Ecto neural progenitor cell (in vitro differentiated cells): Measurements from ENCODE around the gene ISL2.
A peak's percentile ranks its signal among the peaks of the same experiment; 100 is the strongest.

Source experiments
- DNase-seq: peaks from one replicate; pipeline ENCODE4 v3.0.0-alpha.2; 2018; ENCODE audit warnings: low spot score

The ISL2 gene

DNA sequence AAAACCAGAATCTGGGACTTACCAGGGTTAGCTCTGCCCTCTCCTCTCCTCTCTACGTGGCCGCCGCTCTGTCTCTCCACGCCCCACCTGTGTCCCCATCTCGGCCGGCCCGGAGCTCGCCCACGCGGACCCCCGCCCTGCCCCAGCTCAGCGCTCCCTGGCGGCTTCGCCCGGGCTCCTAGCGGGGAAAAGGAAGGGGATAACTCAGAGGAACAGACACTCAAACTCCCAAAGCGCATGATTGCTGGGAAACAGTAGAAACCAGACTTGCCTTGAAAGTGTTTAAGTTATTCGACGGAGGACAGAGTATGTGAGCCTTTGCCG is 5.4 kb downstream of the ISL2 start:
- peak; percentile 67 for DNase-seq

DNA sequence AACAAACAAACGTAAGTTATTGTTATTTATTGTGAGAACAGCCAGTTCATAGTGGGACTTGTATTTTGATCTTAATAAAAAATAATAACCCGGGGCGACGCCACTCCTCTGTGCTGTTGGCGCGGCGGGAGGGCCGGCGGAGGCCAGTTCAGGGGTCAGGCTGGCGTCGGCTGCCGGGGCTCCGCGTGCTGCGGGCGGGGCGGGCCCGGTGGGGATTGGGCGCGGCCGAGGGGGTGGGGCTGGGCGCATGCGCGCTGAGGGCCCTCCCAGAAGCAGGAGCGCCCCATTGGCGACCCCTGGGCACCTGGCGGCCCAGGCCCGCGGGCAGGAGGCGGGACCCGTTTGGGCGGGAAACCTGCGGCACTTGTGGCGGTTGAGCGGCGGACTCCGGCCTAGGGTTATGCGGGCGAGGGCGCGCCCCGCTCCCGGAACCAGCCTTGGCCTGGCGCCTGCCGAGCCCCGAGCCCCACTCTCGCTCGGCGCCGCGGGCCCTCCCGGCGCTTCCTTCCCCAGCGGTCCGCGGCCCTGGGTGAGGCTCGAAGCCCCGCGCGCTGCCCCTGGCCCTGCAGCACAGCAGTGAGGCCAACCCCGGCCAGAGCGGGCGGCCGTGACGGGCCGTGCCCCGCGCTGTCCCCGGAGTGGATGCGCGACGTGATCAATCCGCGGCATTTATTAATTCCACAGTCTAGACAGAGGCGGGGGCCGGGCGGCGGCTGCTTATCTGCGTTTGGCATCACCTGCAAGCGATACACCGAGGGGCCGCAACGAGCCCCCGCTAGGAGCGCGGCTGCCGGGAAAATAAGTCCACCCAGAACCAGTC is 6.0 kb downstream of the ISL2 start:
- peak; percentile 62 for DNase-seq

DNA sequence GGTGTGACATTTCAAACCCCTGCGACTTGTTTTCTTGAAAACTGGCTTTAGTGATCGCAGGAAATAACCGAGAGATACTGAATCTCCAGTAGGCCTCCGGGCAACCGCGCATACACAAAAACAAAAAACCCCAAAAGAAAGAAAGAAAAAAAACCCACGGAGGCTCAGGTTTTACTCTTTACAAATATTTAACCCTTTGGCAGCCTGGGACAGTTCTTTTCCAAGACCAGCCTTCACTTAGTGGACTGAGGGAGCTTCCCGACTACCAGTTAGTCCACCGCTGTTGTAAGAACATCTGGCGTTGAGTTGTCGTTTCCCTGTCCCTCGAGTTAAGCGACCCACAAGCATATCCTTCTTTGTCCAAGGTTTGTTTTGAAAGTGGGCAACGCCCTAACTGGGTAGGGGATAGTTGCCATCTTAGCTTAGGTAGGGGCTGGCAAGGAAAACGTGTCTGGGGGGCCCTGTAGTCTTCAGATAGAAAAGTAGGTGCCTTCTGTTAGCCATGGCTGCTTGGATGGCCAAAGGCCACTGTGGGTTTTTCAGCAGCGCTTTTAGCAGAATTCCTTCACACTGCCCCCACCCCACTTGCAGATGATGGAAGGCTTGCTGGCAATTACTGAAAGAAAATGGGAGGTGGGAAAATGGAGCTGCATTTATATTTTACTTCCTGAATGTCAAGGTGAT is 6.9 kb downstream of the ISL2 start:
- DNase-seq, result no peak

DNA sequence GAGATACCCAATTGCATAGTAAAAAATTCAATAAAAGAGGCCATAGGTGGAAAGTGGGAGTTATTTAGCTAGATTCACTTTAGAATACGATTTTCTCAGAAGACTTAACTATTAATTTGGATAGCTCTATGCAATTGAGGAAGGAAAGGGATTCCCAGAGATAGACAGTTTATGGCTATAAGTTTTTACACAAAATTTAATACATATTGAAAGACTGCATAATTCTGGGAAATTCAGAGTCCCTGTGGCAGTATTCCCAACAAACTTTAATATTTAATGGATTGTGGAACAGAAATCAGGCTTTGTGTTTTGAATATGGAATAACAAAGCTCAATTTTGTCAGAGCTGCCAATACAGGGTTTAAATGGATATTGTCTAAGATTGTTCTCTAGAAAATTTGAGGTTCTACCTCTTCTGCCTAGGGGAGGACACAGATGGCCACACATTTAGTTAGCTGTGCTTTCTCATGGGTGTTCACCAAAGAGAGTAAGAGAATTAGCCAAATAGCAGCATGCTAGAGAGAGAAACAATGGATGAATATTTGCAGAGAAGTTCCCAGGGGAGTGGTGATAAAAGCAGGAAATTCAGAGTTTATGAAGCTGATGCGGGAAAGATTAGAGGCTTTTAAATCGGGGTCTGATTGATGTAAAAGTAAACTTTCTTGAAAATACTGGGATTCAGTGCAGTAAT is 8.5 kb downstream of the ISL2 start:
- DNase-seq, result no peak

DNA sequence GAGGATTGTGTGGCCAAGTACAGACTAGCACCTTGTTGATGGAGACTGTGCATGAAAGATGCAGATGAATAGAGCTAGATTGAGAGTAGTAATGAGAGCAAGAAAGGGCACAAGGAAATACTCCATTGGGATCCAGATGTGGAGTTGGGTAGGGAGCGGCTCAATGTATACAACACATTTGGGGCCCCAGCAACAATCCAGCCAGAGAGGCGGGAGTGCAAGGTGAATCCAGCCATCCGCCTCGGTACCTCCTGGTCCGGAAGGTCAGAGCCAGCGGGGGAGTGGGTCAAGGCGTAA is 9.0 kb downstream of the ISL2 start:
- no peak for DNase-seq

DNA sequence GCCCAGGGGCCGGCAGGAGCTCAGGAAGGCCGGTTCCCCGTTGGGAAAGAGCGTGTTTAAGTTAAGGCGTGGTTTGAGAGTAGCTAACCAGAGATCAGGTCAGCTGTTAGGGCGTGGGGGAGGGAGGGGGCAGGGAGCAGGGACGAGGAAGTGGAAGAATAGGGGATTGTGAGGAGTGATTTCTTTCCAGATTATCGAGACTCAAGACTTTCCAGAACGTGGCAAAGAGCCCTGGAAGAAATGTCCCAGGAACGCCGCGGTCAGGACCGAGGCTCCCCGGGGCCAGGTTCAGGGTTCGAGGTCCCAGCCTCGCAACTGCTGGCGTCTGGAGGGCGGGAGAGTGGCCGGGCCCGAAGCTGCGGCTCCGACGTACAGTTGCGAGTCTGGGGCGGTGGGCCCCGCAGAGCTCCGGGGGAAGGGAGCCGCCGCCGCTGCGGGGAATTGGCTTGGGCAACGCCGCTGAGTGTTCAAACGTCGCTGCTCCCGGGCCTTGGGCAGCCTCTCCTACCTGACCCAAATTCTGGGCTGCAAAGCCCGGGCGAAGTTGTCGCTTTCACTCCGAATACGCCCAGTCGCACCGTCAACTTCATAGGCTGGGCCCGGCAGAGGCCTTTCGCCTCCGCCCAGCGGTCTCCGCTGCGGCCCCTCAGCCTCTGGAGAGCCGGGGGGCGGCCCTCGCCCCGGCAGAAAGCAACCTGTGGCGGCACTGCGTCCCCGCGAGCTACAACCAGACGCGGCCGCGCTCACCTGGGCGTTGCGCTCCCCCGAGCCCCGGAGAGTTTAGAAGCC is 9.5 kb downstream of the ISL2 start:
- peak; percentile 65 for DNase-seq

DNA sequence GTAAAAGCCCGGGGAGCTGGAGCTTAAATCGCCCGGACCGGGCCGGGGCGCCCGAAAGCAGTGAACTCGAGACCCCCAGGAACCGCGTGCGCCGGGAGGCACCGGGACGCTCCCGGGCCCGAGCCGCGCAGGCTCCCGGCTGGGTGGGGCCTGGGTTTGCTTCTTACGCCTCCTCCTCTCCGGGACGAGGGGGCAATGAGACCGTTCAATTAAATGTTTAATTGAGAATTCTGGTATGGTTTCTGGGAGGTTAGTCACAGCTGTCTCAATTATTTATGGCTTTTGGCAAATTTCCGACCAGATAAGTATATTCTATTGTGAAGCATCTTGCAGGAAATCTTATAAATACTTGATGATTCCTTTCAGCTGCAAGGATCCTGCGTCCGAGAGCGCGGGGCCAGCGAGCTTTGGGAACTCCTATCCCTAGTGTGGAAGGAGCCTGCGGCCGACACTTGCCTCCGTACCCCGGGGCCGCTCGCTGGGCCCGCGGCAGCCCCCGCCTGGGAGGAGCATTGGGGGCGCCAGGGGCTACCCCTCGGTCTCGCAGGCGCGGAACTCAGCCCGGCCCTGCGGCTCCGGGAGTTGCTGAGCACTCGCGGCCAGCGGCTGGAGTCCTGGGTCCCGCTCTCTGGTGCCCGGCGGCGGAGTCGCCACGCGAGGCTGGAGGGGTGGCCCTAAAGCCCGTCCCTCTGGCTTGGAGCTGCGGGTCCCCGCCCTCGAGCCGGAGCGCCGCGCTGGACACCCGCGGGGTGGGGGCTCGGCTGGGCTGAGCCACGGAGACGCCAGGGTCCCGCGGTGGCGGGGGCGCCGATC is 10.3 kb downstream of the ISL2 start:
- peak; percentile 74 for DNase-seq

DNA sequence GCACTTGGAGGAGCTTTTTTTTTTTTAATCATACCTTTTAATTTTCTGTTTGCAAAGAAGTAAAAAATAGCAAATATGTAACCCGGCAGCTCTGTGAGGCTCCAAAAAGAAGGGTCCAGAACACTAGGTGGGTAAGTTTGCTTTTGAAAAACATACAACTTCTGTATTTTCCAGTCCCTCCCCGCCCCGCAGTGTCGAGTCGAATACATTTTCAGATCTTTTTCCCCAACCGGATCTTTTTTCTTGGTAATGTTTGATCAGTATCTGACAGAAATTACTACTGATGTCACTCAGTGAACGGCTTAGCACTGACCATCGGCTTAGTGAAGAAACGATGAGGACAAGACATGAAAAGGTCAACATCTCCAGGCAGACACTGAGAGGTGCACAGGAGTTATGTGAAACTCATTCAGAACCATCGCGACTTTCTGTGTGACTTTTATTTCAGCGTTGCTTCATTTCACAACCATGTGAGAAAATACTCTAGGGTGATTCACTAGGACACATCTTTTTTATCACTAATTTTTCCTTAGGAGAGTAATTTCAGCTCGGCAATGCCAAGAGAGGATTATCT is 11.0 kb downstream of the ISL2 start:
- DNase-seq, result no peak

DNA sequence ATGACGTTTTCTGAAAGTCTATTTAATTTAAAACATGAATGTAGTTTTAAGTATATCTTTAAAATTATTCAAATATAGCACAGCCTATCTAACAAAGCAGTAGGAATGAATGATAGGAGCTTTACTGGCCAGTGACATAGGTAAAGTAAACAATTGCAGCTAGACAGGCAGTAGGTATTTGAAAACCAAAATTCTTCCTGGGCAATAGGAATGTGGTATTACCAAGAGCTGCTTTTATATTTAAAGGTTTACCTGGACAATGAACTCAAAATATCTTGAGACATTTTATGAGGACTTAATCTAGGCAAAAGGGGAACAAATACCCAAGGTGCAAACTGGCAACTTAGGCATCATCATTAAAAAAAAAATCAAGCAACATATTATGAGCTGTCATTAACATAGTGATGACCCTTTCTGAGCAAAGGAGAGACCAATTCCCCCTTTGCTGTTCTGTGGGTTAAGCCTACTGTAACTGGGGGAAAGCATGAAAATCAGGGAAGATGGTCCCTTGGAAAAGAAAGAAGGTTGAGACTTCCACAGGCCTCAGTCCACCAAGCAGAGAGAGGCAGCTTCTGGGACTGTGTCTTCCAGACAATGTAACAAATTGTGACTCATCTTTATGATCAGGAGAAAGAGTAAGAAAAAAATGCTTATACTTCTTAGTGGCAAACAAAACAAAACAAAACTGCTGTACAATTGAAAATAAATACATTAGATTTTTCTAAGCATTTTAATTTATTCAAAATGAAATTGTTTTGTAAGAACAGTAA is 12.9 kb downstream of the ISL2 start:
- no peak for DNase-seq

DNA sequence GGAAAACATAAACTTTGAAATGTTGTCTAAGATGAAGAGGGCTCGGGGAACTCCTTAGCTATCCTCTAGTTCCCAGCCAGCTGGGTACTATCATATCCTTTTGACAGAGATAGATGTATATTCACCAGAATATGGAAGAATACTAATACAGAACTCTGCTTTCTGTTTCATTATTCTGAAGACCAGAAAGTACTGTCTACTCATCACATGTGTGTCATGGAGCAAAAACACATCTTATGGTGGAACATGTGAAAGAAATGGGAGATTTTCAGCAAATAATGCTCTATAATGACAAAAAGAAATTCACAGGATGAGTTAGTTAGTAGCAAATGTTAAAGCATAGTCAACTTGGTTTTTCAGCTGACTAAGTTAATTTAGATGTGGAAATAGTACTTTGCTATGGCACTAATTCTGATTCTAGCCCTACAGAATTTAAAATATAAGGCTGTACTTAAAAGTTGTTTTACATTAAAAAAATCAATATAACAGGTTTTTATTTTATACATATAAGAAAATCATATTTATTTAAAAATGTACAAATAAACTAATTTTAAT is 16.5 kb downstream of the ISL2 start:
- no peak for DNase-seq

DNA sequence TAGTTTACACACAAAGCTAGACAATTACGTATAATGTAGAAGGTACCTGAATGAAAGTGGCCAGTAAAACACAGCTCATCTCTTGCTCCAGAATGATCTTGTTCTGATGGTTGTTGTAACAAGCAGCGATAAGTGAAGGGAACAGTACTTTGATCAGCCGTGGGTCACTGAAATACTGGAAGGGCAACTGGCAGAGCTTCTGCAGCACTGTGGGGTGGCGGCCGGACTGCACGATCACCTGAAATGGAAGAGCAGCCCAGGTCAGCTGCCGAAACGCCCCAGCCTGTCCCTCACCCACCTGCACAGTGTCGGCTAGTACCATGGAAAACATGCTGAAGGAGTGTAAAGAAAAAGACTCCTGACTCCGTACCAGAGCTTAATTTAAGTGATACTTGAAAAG is 17.3 kb downstream of the ISL2 start:
- no peak for DNase-seq

DNA sequence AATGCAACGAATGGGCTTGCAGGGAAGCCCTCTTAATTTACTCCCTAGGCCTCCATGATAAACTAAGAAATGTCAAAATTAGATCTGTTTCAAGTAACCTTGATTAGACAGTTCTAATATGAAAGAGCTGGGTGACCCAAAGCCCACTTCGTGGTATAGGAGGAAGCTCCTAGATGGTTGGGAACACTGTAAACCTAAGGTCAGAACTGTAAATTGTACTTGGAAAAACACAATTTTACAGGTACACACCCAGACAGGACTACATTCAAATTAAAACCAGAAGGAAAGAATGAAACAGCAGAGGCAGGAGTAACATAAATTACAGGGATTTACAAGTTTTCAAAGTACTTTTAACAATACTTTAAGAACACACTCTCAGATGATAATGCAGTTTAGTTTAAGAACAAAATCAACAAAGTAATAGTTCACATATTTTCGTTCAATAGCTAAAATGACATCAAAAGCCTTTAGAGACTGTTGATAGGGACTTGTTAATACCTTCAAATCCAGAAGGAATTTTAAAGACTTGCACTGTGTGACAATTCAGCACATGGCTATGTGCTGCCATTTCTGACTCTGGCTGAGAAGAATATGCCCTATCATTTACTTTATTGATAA is 18.4 kb downstream of the ISL2 start:
- no peak for DNase-seq

DNA sequence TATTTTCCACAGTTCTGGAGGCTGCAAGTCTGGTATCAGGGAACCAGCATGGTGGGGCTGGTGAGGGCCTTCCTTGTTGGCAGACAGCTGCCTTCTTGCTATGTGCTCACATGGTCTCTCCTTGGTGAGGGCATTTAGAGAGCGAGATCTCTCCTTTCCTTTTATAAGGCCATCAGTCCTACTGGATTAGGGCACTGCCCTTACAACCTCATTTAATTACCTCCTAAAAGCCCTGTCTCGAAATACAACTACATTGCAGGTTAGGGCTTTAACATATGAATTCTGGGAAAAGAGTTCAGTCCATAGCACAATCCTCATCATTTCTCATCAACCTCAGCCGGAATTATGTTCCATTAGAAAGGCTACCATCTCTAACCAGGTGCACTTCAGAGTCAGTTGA is 21.9 kb downstream of the ISL2 start:
- DNase-seq, result no peak

DNA sequence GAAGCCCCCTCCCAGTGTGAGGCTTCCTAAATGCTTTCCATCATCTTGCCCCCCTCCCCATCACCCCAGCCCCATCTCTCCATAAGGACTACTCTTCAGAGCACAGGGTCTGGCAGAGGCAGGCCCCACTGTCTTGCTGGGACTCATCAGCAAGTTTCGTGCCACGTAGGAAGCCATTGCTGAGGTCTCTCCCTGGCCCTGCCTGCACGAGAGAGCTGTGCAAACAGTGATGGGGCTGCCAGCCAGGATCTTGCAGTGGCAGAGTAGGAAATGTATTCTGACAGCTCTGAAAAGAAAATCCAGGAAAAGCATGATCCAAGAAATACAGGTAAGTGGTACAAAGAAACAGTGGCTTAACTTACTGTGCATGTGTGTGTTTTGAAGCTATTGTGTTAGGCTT is 22.6 kb downstream of the ISL2 start:
- DNase-seq, result no peak

DNA sequence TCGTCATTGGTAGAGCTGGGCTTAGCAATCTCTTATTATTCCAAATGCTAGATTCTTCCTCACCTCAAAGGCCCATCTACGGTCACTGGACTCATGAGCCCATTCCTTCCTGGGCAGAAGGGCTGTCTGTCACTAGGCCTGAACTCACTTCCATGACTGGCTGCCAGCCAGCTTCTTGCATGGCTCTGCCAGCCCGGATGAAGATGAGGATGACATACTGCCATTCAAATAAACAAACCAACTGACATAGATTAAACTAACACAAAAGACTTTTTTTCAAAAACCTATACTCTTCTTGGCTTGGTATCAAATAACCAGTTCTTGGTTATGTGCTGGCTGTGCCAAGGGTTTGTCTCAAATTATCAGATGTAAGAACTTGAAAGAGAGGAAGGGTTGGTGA is 23.8 kb downstream of the ISL2 start:
- no peak for DNase-seq

DNA sequence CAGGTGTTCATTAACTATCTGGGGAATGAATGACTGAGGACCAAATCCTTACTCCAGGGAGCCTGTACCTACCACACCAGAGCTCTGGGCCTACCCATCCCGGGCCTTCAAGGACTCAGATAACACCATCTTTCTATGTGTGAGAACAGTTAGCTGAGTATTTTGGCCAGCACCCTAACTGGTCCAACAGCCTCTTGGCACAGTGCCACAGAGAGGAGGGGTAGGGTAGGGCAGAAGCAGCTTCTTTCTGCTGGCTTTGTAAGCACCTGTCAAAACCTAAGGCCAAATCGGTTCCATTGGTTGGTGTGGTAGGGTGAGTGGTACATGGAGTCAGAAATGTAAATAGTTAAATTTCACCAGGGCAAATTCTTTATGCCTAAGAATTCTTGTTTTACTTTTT is 26.7 kb downstream of the ISL2 start:
- DNase-seq, result no peak

DNA sequence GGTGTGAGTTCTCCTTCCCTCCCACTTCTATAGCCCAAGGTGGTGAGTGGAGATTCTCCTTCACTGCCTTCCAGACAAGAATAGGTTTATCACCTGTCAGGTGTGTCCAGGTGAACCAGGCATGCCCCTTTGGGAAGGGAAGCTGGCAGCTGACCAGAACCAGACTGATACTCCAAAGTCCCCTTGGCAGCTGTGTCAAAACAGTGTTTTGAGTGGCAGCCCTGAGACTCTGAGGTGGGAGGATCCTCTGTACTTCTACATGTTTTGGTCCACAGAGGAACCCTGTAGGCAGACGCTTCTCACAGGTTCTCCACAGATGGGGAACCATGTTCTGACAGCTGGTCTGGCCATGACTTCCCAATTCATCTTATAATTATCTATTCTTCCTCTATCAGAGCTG is 30.1 kb downstream of the ISL2 start:
- DNase-seq, result no peak

DNA sequence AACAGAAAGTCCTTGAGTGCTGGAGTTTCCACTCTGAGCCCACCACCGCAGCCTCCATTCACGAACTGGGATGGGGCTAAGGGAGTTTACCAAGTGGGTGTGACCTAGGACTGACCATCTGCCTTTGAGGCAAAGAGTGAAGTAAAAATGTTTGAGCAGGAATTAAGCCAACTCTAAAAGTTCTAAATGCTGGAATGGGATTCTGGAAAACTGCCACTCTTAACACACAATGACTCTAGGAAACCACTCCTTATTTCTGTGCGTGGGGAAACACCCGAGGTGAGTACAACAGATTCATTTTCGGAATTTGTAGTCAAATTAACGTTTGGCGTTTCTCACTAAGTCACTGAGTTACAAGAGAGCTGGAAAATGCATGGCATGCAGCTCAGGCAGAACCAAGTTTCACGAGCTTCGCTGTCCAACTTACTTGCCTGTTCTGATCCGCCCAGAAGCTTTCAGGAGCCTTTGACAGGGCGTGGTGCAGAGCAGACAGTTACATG is 31.6 kb downstream of the ISL2 start:
- DNase-seq, result no peak

DNA sequence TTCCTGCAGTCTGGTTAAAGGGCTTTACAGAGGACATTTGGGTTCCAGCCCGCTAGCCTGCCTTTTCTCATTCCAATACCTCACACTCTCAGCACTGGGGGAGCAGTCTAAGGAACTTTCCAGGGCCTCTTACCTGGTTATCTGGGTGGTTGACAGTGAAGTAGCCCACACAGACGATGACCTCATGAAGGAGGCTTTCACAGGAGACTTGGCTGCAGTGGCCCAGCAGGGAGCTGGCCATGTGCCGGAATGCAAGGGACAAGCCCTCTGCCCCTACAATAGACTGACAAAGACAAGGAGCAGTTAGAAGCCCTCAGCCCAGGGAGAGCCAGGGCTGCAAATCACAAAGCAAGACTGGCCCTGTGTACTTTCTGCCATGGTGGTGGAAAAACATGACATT is 39.5 kb downstream of the ISL2 start:
- no peak for DNase-seq

DNA sequence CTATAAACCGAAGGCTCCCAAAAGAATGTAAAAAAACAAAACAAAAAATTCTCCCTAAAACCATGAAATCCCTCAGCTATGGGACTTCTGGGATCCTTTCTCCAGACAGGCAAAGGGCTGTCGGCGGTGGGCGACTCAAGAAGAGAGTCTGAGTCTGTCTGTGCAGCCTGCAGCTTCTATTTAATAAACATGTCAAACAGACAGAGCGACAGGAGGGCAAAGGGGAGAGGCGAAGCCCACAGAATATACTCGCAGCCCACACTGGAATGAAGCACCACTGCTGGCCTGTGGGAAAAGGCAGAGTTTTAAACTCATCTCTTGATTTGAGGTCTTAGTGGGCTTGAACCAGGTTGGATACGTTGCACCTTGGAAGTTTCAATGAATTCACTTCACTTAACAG is 40.2 kb downstream of the ISL2 start:
- peak; percentile 51 for DNase-seq
